GM10847 (cell line): ENCODE results near the gene TCERG1.

Experiments used
- POLR2A ChIP-seq: IDR thresholded peaks from 2 replicates; pipeline ENCODE4 v1.6.1; 2011; ENCODE audit not compliant: insufficient read length; ENCODE audit errors: extremely low read depth

The TCERG1 gene

GRCh38 chr5:146482775-146483174 is 35.6 kb downstream of the TCERG1 start:
- no peak for TF ChIP-seq POLR2A

- TF ChIP-seq POLR2A: no peak
Measured at GRCh38 chr5:146484714-146485391, 37.7 kb downstream of the TCERG1 start.

GRCh38 chr5:146490089-146490843 is 43.1 kb downstream of the TCERG1 start:
- no peak for TF ChIP-seq POLR2A

- no peak for TF ChIP-seq POLR2A
Measured at GRCh38 chr5:146494656-146495055, 47.5 kb downstream of the TCERG1 start.

- TF ChIP-seq POLR2A: no peak
Measured at GRCh38 chr5:146499680-146500079, 52.5 kb downstream of the TCERG1 start.

GRCh38 chr5:146507428-146507827 is 60.3 kb downstream of the TCERG1 start:
- TF ChIP-seq POLR2A: no peak

GRCh38 chr5:146510559-146511125 is 63.5 kb downstream of the TCERG1 start:
- no peak for TF ChIP-seq POLR2A

GRCh38 chr5:146513462-146513861 is 66.3 kb downstream of the TCERG1 start:
- no peak for TF ChIP-seq POLR2A

- TF ChIP-seq POLR2A: no peak
Measured at GRCh38 chr5:146514575-146514974, 67.4 kb downstream of the TCERG1 start.

- no peak for TF ChIP-seq POLR2A
Measured at GRCh38 chr5:146515473-146516150, 68.5 kb downstream of the TCERG1 start.

- no peak for TF ChIP-seq POLR2A
Measured at GRCh38 chr5:146516151-146516475, 69.0 kb downstream of the TCERG1 start, which contains the start of gene GPR151. GPR151 (minus strand) TSS chr5:146516190; CDS start chr5:146516113, 77 bp downstream.

GRCh38 chr5:146519554-146519953 is 72.4 kb downstream of the TCERG1 start:
- no peak for TF ChIP-seq POLR2A

GRCh38 chr5:146520731-146521130 is 73.6 kb downstream of the TCERG1 start:
- no peak for TF ChIP-seq POLR2A

GRCh38 chr5:146521403-146522106 is 74.4 kb downstream of the TCERG1 start:
- TF ChIP-seq POLR2A: no peak

- TF ChIP-seq POLR2A: no peak
Measured at GRCh38 chr5:146523698-146524097, 76.6 kb downstream of the TCERG1 start.
